Loucy (cell line): Measurements from ENCODE around the gene FARSA.
A peak's percentile ranks its signal among the peaks of the same experiment; 100 is the strongest.
"Not testable (repeated sequence)": the region's sequence is repeated elsewhere in the genome, so short reads cannot be mapped to it uniquely, and the experiment has no call there.

Source experiments
- H2AFZ ChIP-seq: fragments of 200-600 bp; sonication (generic); 2 replicates; pipeline ENCODE4 v1.6.0; 2016; ENCODE audit warnings: antibody characterized with exemption, mild to moderate bottlenecking, low read length, moderate library complexity
- H3F3A ChIP-seq: fragments of 200-600 bp; 2 replicates; pipeline ENCODE4 v1.6.0; 2016; ENCODE audit warnings: antibody characterized with exemption, low read depth, mild to moderate bottlenecking
- H3K27me3 ChIP-seq: fragments of 200-600 bp; sonication (generic); 2 replicates; pipeline ENCODE4 v1.6.1; 2014; ENCODE audit warnings: low read length, mild to moderate bottlenecking; ENCODE audit not compliant: insufficient read depth, poor library complexity, severe bottlenecking
- H3K36me3 ChIP-seq: fragments of 200-600 bp; sonication (generic); 2 replicates; pipeline ENCODE4 v1.6.1; 2016; ENCODE audit warnings: low read length; ENCODE audit not compliant: insufficient read depth
- H3K4me1 ChIP-seq: fragments of 200-600 bp; sonication (generic); 2 replicates; pipeline ENCODE4 v1.5.1; 2014; ENCODE audit warnings: low read length, mild to moderate bottlenecking; ENCODE audit not compliant: insufficient read depth, poor library complexity, severe bottlenecking
- H3K4me2 ChIP-seq: fragments of 200-600 bp; sonication (generic); 2 replicates; pipeline ENCODE4 v1.6.0; 2014; ENCODE audit warnings: antibody characterized with exemption, low read length, low read depth, mild to moderate bottlenecking; ENCODE audit not compliant: poor library complexity, severe bottlenecking
- H3K4me3 ChIP-seq: fragments of 200-600 bp; sonication (generic); 2 replicates; pipeline ENCODE4 v1.5.1; 2014; ENCODE audit warnings: low read length, mild to moderate bottlenecking, mixed read lengths; ENCODE audit not compliant: poor library complexity, severe bottlenecking
- H3K79me2 ChIP-seq: fragments of 200-600 bp; sonication (generic); 2 replicates; pipeline ENCODE4 v1.6.1; 2014; ENCODE audit warnings: low read length; ENCODE audit not compliant: insufficient read depth
- H3K9ac ChIP-seq: fragments of 200-600 bp; sonication (generic); 2 replicates; pipeline ENCODE4 v1.6.0; 2014; ENCODE audit warnings: mild to moderate bottlenecking, low read depth, low read length, moderate library complexity; ENCODE audit not compliant: poor library complexity, severe bottlenecking
- H3K9me2 ChIP-seq: fragments of 200-600 bp; sonication (generic); replicated peaks from 2 replicates; pipeline ENCODE4 v1.6.1; 2016; ENCODE audit warnings: low read depth, low read length, mixed read lengths
- H3K9me3 ChIP-seq: fragments of 200-600 bp; sonication (generic); 2 replicates; pipeline ENCODE4 v1.6.1; 2014; ENCODE audit warnings: mild to moderate bottlenecking, antibody characterized with exemption, low read length, low read depth; ENCODE audit not compliant: insufficient read depth
- H4K20me1 ChIP-seq: fragments of 200-600 bp; sonication (generic); 2 replicates; pipeline ENCODE4 v1.6.0; 2014; ENCODE audit warnings: antibody characterized with exemption, low read length, mild to moderate bottlenecking; ENCODE audit not compliant: insufficient read depth, poor library complexity, severe bottlenecking
- EZH2phosphoT487 ChIP-seq: fragments of 200-600 bp; IDR thresholded peaks from 2 replicates; pipeline ENCODE4 v1.6.1; 2018; ENCODE audit warnings: antibody characterized with exemption, mild to moderate bottlenecking, moderate library complexity, borderline replicate concordance
- TF ChIP-seq, protein P1 (sequence below): fragments of 200-600 bp; sonication (generic); conservative IDR thresholded peaks from 2 replicates; pipeline ENCODE4 v1.5.1; 2014; ENCODE audit warnings: mild to moderate bottlenecking, antibody characterized with exemption, low read length

Gene FARSA

DNA sequence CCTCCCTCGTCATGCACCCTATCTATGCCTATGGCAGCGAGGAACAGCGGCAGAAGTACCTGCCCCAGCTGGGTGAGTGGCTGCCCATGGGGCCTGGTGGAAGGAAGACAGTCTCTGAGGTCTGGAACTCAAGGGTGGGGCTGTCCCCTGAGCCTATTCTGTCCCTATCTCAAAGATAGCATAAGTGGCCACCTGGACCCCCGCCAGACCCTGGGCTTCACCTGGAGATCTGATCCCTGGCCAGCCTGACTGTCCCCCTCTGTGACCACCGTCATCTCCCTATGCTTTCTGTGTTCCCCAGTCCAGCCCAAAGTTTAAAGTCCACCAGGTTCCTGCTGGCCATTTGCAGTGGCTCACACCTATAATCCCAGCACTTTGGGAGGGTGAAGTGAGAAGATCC is 39.9 kb downstream of the FARSA start:
- Histone ChIP-seq H3F3A (no peaks in the 10 kb centered on the region), H3K9ac (no peak overlapping the region), H3K36me3 (peaks cover 4% of the 10 kb centered on the region; the same call in 1 of the 2 replicates), H3K79me2 (peaks cover 19% of the 10 kb centered on the region), H3K9me3 (no peaks in the 10 kb centered on the region), H4K20me1 (peaks cover 10% of the 10 kb centered on the region), H3K9me2 (no peaks in the 10 kb centered on the region), H3K4me1 (peaks cover 6% of the 10 kb centered on the region), H3K27me3 (no peaks in the 10 kb centered on the region), H2AFZ (no peak overlapping the region), H3K4me2 (no peak overlapping the region), H3K4me3 (no peak overlapping the region)
- TF ChIP-seq EZH2phosphoT487: no peak

DNA sequence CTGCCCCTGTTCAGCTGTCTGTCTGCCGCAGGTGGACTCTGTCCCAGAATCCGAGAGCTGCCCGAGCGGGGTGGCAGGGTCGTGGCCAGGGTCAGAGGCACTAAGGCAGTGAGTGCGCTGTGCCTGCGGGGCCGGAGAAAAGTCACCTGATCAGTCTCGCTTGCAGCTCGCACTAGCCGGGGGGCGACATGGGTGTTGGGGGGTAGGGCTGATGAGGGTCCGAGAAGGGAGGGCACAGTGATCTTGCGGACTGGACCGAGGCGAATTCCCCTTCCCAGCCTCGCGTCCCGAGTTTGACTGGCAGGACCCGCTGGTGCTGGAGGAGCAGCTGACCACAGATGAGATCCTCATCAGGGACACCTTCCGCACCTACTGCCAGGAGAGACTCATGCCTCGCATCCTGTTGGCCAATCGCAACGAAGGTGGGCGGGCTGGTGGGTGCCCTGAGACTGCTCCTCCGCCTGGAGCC is 41.9 kb downstream of the FARSA start:
- Histone ChIP-seq H4K20me1 (peaks cover 10% of the 10 kb centered on the region), H3K36me3 (peaks cover 4% of the 10 kb centered on the region; the same call in 1 of the 2 replicates), H3K9me2 (no peaks in the 10 kb centered on the region), H3K4me1 (peaks cover 6% of the 10 kb centered on the region), H3K9ac (peak overlapping the region; percentile 71), H3K79me2 (peaks cover 19% of the 10 kb centered on the region), H3K4me2 (peak overlapping the region; percentile 85), H3K4me3 (peak overlapping the region; percentile 83), H3F3A (no peaks in the 10 kb centered on the region), H3K9me3 (no peaks in the 10 kb centered on the region), H3K27me3 (no peaks in the 10 kb centered on the region), H2AFZ (no peak overlapping the region)
- TF ChIP-seq, protein P1, sequence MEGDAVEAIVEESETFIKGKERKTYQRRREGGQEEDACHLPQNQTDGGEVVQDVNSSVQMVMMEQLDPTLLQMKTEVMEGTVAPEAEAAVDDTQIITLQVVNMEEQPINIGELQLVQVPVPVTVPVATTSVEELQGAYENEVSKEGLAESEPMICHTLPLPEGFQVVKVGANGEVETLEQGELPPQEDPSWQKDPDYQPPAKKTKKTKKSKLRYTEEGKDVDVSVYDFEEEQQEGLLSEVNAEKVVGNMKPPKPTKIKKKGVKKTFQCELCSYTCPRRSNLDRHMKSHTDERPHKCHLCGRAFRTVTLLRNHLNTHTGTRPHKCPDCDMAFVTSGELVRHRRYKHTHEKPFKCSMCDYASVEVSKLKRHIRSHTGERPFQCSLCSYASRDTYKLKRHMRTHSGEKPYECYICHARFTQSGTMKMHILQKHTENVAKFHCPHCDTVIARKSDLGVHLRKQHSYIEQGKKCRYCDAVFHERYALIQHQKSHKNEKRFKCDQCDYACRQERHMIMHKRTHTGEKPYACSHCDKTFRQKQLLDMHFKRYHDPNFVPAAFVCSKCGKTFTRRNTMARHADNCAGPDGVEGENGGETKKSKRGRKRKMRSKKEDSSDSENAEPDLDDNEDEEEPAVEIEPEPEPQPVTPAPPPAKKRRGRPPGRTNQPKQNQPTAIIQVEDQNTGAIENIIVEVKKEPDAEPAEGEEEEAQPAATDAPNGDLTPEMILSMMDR: no peak
- TF ChIP-seq EZH2phosphoT487: no peak

DNA sequence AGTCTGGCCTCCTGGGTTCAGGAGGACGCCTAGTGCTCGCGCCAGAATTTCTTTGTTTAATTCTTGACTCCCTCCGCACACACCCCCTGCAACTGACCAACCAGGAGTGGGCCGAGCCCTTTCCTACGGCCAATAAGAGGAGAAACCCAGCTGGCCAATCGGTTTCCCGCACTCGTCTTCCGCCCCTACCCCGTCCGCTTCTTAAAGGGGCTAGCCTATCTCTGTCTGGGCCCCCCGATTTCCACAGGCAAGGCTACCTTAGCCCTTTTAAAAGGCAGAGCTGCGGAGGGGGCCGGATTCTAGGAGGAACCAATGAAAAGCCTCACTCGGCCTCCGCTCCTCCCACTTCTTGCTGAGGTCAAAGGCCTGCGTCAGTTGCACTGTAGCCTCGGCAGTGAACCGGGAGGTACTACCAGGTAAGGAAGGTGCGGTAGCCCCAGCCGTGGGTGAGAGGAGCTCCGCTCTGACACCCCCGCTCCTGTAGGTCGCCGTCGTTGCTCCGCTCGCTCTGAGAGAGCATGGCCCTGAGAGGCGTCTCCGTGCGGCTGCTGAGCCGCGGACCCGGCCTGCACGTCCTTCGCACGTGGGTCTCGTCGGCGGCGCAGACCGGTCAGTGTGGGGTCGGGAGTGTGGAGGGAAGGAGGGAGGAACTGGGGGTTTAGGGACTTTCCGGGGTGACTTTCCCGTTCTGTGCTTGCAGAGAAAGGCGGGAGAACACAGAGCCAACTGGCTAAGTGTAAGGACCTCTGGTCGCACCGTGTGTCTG is 42.5 kb downstream of the FARSA start, which contains the start of gene GCDH:
GCDH (plus strand) TSS at position 374 of the 766 bp plus-strand sequence; CDS start at position 519, 145 bp downstream.
- peaks cover 19% of the 10 kb centered on the region for H3K79me2 ChIP-seq
- TF ChIP-seq, protein P1: no peak
- no peak for TF ChIP-seq EZH2phosphoT487
- peaks cover 4% of the 10 kb centered on the region; the same call in 1 of the 2 replicates for H3K36me3 ChIP-seq
- peak within 1 kb of the TSS; percentile 71 for H3K9ac ChIP-seq
- no peaks in the 10 kb centered on the region for H3K27me3 ChIP-seq
- peaks cover 6% of the 10 kb centered on the region for H3K4me1 ChIP-seq
- H2AFZ ChIP-seq: peak within 1 kb of the TSS; percentile 67; the same call in 1 of the 2 replicates
- peak within 1 kb of the TSS; percentile 83 for H3K4me3 ChIP-seq
- H3F3A ChIP-seq: no peaks in the 10 kb centered on the region
- H3K9me2 ChIP-seq: no peaks in the 10 kb centered on the region
- peak within 1 kb of the TSS; percentile 85 for H3K4me2 ChIP-seq
- H3K9me3 ChIP-seq: no peaks in the 10 kb centered on the region
- peaks cover 10% of the 10 kb centered on the region for H4K20me1 ChIP-seq

DNA sequence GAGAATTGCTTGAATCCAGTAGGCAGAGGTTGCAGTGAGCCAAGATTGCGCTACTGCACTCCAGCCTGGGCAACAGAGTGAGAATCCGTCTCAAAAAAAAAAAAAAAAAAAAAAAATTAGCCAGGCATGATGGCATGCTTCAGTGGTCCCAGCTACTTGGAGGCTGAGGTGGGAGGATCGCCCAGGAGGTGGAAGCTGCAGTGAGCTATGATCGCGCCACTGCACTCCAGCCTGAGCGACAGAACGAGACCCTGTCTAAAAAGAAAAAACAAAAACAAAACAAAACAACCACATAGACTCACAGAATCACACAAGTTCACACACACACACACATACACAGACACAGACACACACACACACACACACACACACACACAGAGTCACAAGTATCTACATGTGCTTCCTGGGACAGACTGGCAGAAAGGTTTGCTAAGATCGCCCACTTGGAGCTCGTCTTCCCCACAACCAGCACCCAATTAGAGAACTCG is 43.2 kb downstream of the FARSA start:
- not testable (repeated sequence) for H3K9me2 ChIP-seq, H3K36me3 ChIP-seq, H3F3A ChIP-seq, H3K9me3 ChIP-seq, H3K27me3 ChIP-seq, H4K20me1 ChIP-seq, H3K4me1 ChIP-seq
- Histone ChIP-seq H3K79me2 (peaks cover 19% of the 10 kb centered on the region), H3K9ac (peak overlapping the region; percentile 53), H3K4me2 (peak overlapping the region; percentile 74), H2AFZ (peak overlapping the region; percentile 67; the same call in 1 of the 2 replicates), H3K4me3 (peak overlapping the region; percentile 83)
